IMR-90 (cell line): ENCODE results near the gene TCF12. TPM values are rescaled to one million over a fixed set of nuclear protein-coding genes. Genes with fewer than 3 reads are reported as not detected.

Experiments used
- ATAC-seq: fragments of 200-7000 bp; cut with Tn5 transposase; 2 replicates; pipeline ENCODE4 v1.9.1; 2020; ENCODE audit warnings: low read depth, mild to moderate bottlenecking, moderate library complexity
- BruUV-seq: library from RNA; stranded (reverse); fragments of 400-500 nt; replicated peaks from 2 replicates; lab custom pipeline; 2021; lab: Mats Ljungman, UMichigan
- CTCF ChIA-PET: fragments of 300-600 bp; formaldehyde crosslinking; extraction: SDS; loops from one replicate; lab custom pipeline; 2021; ENCODE audit warnings: antibody characterized with exemption; lab: Yijun Ruan, JAX
- POLR2A ChIA-PET: fragments of 300-600 bp; sonication (Branson Sonifier 250); formaldehyde crosslinking; loops from one replicate; lab custom pipeline; 2022; ENCODE audit warnings: antibody characterized with exemption; ENCODE audit not compliant: unreplicated experiment; lab: Charles Lee
- DNase-seq: peaks from one replicate; pipeline ENCODE4 v3.0.0; 2013
- H2AFZ ChIP-seq: replicated peaks from 2 replicates; pipeline ENCODE3; 2013; ENCODE audit warnings: low read length, mild to moderate bottlenecking; ENCODE audit not compliant: poor library complexity
- H2AK5ac ChIP-seq: 2 replicates; pipeline ENCODE4 v1.6.1; 2013; ENCODE audit warnings: low read depth, low read length, inconsistent platforms
- H2AK9ac ChIP-seq: replicated peaks from 2 replicates; pipeline ENCODE3; 2013; ENCODE audit warnings: mild to moderate bottlenecking, low read depth, low read length, moderate library complexity; ENCODE audit not compliant: poor library complexity
- H2BK120ac ChIP-seq: 2 replicates; pipeline ENCODE4 v1.6.1; 2013; ENCODE audit warnings: low read depth, low read length, inconsistent platforms
- H2BK15ac ChIP-seq: 3 replicates; pipeline ENCODE4 v1.6.1; 2013; ENCODE audit warnings: low read depth, low read length, inconsistent platforms
- H2BK20ac ChIP-seq: 2 replicates; pipeline ENCODE4 v1.6.1; 2013; ENCODE audit warnings: low read depth, mild to moderate bottlenecking, inconsistent platforms, low read length, moderate library complexity
- H2BK5ac ChIP-seq: 2 replicates; pipeline ENCODE4 v1.6.1; 2013; ENCODE audit warnings: mild to moderate bottlenecking, low read depth, low read length, inconsistent platforms; ENCODE audit not compliant: poor library complexity, severe bottlenecking
- H3K14ac ChIP-seq: replicated peaks from 2 replicates; pipeline ENCODE4 v1.6.1; 2013; ENCODE audit warnings: low read depth, low read length, inconsistent platforms
- H3K18ac ChIP-seq: 2 replicates; pipeline ENCODE4 v1.6.1; 2013; ENCODE audit warnings: low read depth, low read length, control low read depth
- H3K23ac ChIP-seq: 2 replicates; pipeline ENCODE4 v1.6.1; 2013; ENCODE audit warnings: low read depth, low read length, inconsistent platforms
- H3K27ac ChIP-seq: 2 replicates; pipeline ENCODE4 v1.5.1; 2013; ENCODE audit warnings: mild to moderate bottlenecking, control low read depth, low read length; ENCODE audit not compliant: insufficient read depth
- H3K27me3 ChIP-seq: 2 replicates; pipeline ENCODE4 v1.6.1; 2013; ENCODE audit warnings: low read length; ENCODE audit not compliant: control insufficient read depth, insufficient read depth
- H3K36me3 ChIP-seq: 2 replicates; pipeline ENCODE4 v1.6.1; 2013; ENCODE audit warnings: low read length, mixed read lengths; ENCODE audit not compliant: control insufficient read depth, insufficient read depth
- H3K4ac ChIP-seq: 2 replicates; pipeline ENCODE4 v1.6.1; 2013; ENCODE audit warnings: low read depth, low read length, inconsistent platforms
- H3K4me1 ChIP-seq: 2 replicates; pipeline ENCODE4 v1.6.1; 2013; ENCODE audit warnings: low read length, mixed read lengths; ENCODE audit not compliant: control insufficient read depth, insufficient read depth
- H3K4me2 ChIP-seq: 2 replicates; pipeline ENCODE4 v1.6.1; 2013; ENCODE audit warnings: low read depth, mild to moderate bottlenecking, control low read depth, low read length, moderate library complexity
- H3K4me3 ChIP-seq: 2 replicates; pipeline ENCODE4 v1.5.1; 2013; ENCODE audit warnings: low read depth, mild to moderate bottlenecking, control low read depth, low read length, moderate library complexity; ENCODE audit not compliant: insufficient read depth
- H3K56ac ChIP-seq: 2 replicates; pipeline ENCODE4 v1.6.1; 2013; ENCODE audit warnings: low read length, inconsistent platforms; ENCODE audit not compliant: insufficient read depth; ENCODE audit errors: extremely low read depth
- H3K79me1 ChIP-seq, 2 experiments: 2 replicates each; pipeline ENCODE4 v1.6.1; 2013; ENCODE audit warnings: low read length in 2 of 2, inconsistent platforms in 1 of 2, low read depth in 1 of 2
- H3K9ac ChIP-seq: 2 replicates; pipeline ENCODE4 v1.6.1; 2013; ENCODE audit warnings: low read depth, low read length, control low read depth
- H3K9me1 ChIP-seq: 2 replicates; pipeline ENCODE4 v1.6.1; 2013; ENCODE audit warnings: low read length, inconsistent platforms; ENCODE audit not compliant: insufficient read depth
- H3K9me3 ChIP-seq: 2 replicates; pipeline ENCODE4 v1.6.1; 2013; ENCODE audit warnings: low read length; ENCODE audit not compliant: control insufficient read depth, insufficient read depth
- H4K20me1 ChIP-seq: 2 replicates; pipeline ENCODE4 v1.6.1; 2013; ENCODE audit warnings: low read length, inconsistent platforms; ENCODE audit not compliant: insufficient read depth
- H4K5ac ChIP-seq: 2 replicates; pipeline ENCODE4 v1.6.1; 2013; ENCODE audit warnings: mild to moderate bottlenecking, low read depth, low read length, control low read depth
- H4K8ac ChIP-seq, 2 experiments: 2 replicates each; pipeline ENCODE4 v1.6.1; 2013; ENCODE audit warnings: low read depth in 2 of 2, low read length in 2 of 2, control low read depth in 1 of 2, inconsistent platforms in 1 of 2
- H4K91ac ChIP-seq: 2 replicates; pipeline ENCODE4 v1.6.1; 2013; ENCODE audit warnings: low read depth, low read length, inconsistent platforms; ENCODE audit not compliant: insufficient read depth
- CEBPB ChIP-seq: IDR thresholded peaks from 2 replicates; pipeline ENCODE4 v1.6.1; 2012; ENCODE audit warnings: low read depth, low read length, improper control_type of control experiment
- MAFK ChIP-seq: IDR thresholded peaks from 2 replicates; pipeline ENCODE4 v1.6.1; 2012; ENCODE audit warnings: low read depth, low read length, improper control_type of control experiment
- MAZ ChIP-seq: IDR thresholded peaks from 2 replicates; pipeline ENCODE4 v1.6.1; 2012; ENCODE audit warnings: low read depth, mild to moderate bottlenecking, low read length, improper control_type of control experiment, moderate library complexity, borderline replicate concordance
- SMC3 ChIP-seq: fragments of 150-350 bp; IDR thresholded peaks from 2 replicates; pipeline ENCODE4 v1.6.1; 2016; ENCODE audit warnings: low read depth, mild to moderate bottlenecking, antibody characterized with exemption, low read length, moderate library complexity
- WGBS, 2 experiments: methylation state at CpG; one replicate each; pipeline versions ENCODE4 v1.1.5 to v1.1.7; 2013; ENCODE audit warnings: missing lambda C conversion rate in 2 of 2; ENCODE audit not compliant: insufficient read length in 1 of 2; ENCODE audit errors: extremely low coverage in 2 of 2; 5-methylcytosine and 5-hydroxymethylcytosine counted together
- dilution Hi-C: fragments of 300-500 bp; cut with HindIII; formaldehyde crosslinking; loops from one replicate; pipeline ENCODE4 v1.14.3; 2018; ENCODE audit warnings: low sequenced_read_pairs; ENCODE audit not compliant: unreplicated experiment
- in situ Hi-C: fragments of 300-500 bp; cut with MboI; formaldehyde crosslinking; loops from 3 replicates; pipeline ENCODE4 v1.14.3; 2019; ENCODE audit warnings: low sequenced_read_pairs, inconsistent platforms, mixed read lengths
- intact Hi-C: fragments of 100-400 bp; cut with micrococcal nuclease; formaldehyde crosslinking; loops from 2 replicates; pipeline ENCODE4 v1.10.0; 2022
- polyA plus RNA-seq, 3 experiments: library from polyadenylated mRNA; depleted of rRNA; stranded (reverse); fragments of >200 nt; gene quantifications; 2 replicates each; pipeline ENCODE4 v1.2.3, GENCODE V29; 2012; ENCODE audit warnings: low replicate concordance in 1 of 3
- total RNA-seq: library from RNA; depleted of rRNA; stranded (reverse); fragments of >200 nt; gene quantifications from 2 replicates; pipeline ENCODE4 v1.2.3, GENCODE V29; 2012
- TF ChIP-seq, protein P1 (sequence below): fragments of 150-350 bp; IDR thresholded peaks from 2 replicates; pipeline ENCODE4 v1.6.1; 2017; ENCODE audit warnings: mild to moderate bottlenecking, antibody characterized with exemption, low read length, low read depth

TCF12 gene
- total and polyA plus RNA-seq, 2 of the 4 experiments (the other 2 are of a cell fraction), result 79.4 to 160 TPM

DNA sequence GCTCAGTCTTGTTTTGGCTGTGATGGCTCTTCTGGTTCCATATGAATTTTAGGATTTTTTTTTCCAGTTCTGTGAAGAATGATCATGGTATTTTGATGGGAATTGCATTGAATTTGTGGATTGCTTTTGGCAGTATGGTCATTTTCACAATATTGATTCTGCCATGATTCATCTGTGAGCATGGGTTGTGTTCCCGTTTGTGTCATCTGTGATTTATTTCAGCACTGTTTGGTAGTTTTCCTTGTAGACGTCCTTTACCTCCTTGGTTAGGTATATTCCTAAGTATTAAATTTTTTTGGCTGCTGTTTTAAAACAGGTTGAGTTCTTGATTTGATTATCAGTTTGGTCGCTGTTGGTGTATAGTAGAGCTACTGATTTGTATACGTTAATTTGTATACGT is 18.5 kb downstream of the TCF12 start:
- H3K56ac ChIP-seq, result no peak overlapping the region
- H2AK9ac ChIP-seq, result no peak overlapping the region
- 100% methylated on average over 2 of the region's 5 CpGs; no CpG with 5 or more reads in 1 of the 2 experiments for WGBS, 2 experiments
- peaks cover 30 to 68% of the 10 kb centered on the region in 2 experiments for H3K79me1 ChIP-seq
- no TSS peak for BruUV-seq
- H3K27me3 ChIP-seq, result no peaks in the 10 kb centered on the region
- in situ Hi-C loops, result no loop called here
- CTCF ChIA-PET, result no interaction called here
- no peak overlapping the region for H3K18ac ChIP-seq
- H4K91ac ChIP-seq, result no peak overlapping the region
- no peak overlapping the region for H3K23ac ChIP-seq
- H3K36me3 ChIP-seq, result peaks cover 4% of the 10 kb centered on the region
- no peak overlapping the region for H2BK5ac ChIP-seq
- no peak overlapping the region for H4K8ac ChIP-seq
- ATAC-seq (no peak), DNase-seq (no peak)
- intact Hi-C loops, result no loop called here
- H3K9ac ChIP-seq, result no peak overlapping the region
- H2AK5ac ChIP-seq, result no peak overlapping the region
- no peak for TF ChIP-seq SMC3
- TF ChIP-seq CEBPB, result no peak
- no peak for TF ChIP-seq MAFK
- no peak for TF ChIP-seq MAZ
- TF ChIP-seq, protein P1, sequence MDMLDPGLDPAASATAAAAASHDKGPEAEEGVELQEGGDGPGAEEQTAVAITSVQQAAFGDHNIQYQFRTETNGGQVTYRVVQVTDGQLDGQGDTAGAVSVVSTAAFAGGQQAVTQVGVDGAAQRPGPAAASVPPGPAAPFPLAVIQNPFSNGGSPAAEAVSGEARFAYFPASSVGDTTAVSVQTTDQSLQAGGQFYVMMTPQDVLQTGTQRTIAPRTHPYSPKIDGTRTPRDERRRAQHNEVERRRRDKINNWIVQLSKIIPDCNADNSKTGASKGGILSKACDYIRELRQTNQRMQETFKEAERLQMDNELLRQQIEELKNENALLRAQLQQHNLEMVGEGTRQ, result no peak
- H3K9me1 ChIP-seq, result peaks cover 4% of the 10 kb centered on the region; the same call in 1 of the 2 replicates
- no peak overlapping the region for H2AFZ ChIP-seq
- dilution Hi-C loops, result no loop called here
- peaks cover 12% of the 10 kb centered on the region for H3K4me1 ChIP-seq
- H3K4me3 ChIP-seq, result no peak overlapping the region
- no peak overlapping the region for H2BK15ac ChIP-seq
- H3K14ac ChIP-seq, result no peak overlapping the region
- POLR2A ChIA-PET, result no interaction called here
- H3K27ac ChIP-seq, result no peak overlapping the region
- H3K4ac ChIP-seq, result no peak overlapping the region
- no peak overlapping the region for H4K5ac ChIP-seq
- no peak overlapping the region for H2BK120ac ChIP-seq
- peaks cover 64% of the 10 kb centered on the region for H4K20me1 ChIP-seq
- H3K4me2 ChIP-seq, result no peak overlapping the region
- no peak overlapping the region for H2BK20ac ChIP-seq
- H3K9me3 ChIP-seq, result 0 out of 2 replicates have a peak, but pooled peaks cover 2% of the 10 kb centered on the region
